H1 (cell line): ENCODE measurements around the gene DBF4B. TPM values are rescaled to one million over a fixed set of nuclear protein-coding genes. Genes with fewer than 3 reads are reported as not detected.
"Not testable (repeated sequence)": the region's sequence is repeated elsewhere in the genome, so short reads cannot be mapped to it uniquely, and the experiment has no call there.

ENCODE experiments used
- CTCF ChIA-PET: fragments of 300-600 bp; sonication (Branson Sonifier 250); formaldehyde crosslinking; loops from one replicate; lab custom pipeline; 2021; ENCODE audit not compliant: partially characterized antibody; lab: Charles Lee
- POLR2A ChIA-PET: fragments of 300-600 bp; sonication (Branson Sonifier 250); formaldehyde crosslinking; loops from one replicate; lab custom pipeline; 2021; ENCODE audit warnings: inconsistent platforms; ENCODE audit not compliant: partially characterized antibody; lab: Charles Lee
- DNase-seq, 2 experiments: peaks; one replicate each; pipeline versions ENCODE4 v3.0.0 to v3.0.0-alpha.2; 2010 to 2022; ENCODE audit warnings: low spot score in 2 of 2, low read depth in 1 of 2, mixed read lengths in 1 of 2
- FAIRE-seq: peaks from 2 replicates; lab custom pipeline; 2011; peaks lifted over from hg19 to GRCh38; lab: Jason Lieb, UNC
- H2AFZ ChIP-seq: 2 replicates; pipeline ENCODE4 v1.8.1; 2012; ENCODE audit warnings: low read length, inconsistent platforms
- H2AK5ac ChIP-seq: 2 replicates; pipeline ENCODE4 v1.6.1; 2013; ENCODE audit warnings: low read depth, low read length
- H2BK120ac ChIP-seq: replicated peaks from 2 replicates; pipeline ENCODE3; 2013; ENCODE audit warnings: low read depth, low read length, inconsistent platforms
- H2BK12ac ChIP-seq: 2 replicates; pipeline ENCODE4 v1.6.1; 2013; ENCODE audit warnings: low read depth, low read length
- H2BK15ac ChIP-seq: 2 replicates; pipeline ENCODE4 v1.6.1; 2013; ENCODE audit warnings: low read length
- H2BK20ac ChIP-seq: 2 replicates; pipeline ENCODE4 v1.6.1; 2013; ENCODE audit warnings: low read length
- H2BK5ac ChIP-seq: 2 replicates; pipeline ENCODE4 v1.6.1; 2013; ENCODE audit warnings: low read depth, low read length
- H3K14ac ChIP-seq: 2 replicates; pipeline ENCODE4 v1.6.1; 2013; ENCODE audit warnings: inconsistent platforms; ENCODE audit not compliant: insufficient read length
- H3K18ac ChIP-seq: 2 replicates; pipeline ENCODE4 v1.6.1; 2013; ENCODE audit warnings: low read length; ENCODE audit errors: extremely low read depth
- H3K23ac ChIP-seq: 2 replicates; pipeline ENCODE4 v1.6.1; 2013; ENCODE audit warnings: inconsistent platforms; ENCODE audit not compliant: insufficient read length
- H3K23me2 ChIP-seq: 2 replicates; pipeline ENCODE4 v1.6.1; 2013; ENCODE audit warnings: low read depth, low read length
- H3K27ac ChIP-seq: 2 replicates; pipeline ENCODE4 v1.6.1; 2011; ENCODE audit warnings: low read depth, low read length, inconsistent platforms
- H3K27me3 ChIP-seq, 4 experiments: replicated peaks in 1 of 4; 1 replicate in 1 of 4; 2 replicates in 3 of 4; pipeline versions ENCODE4 v1.6.1 to v1.8.1; 2011 to 2013; ENCODE audit warnings: low read length in 3 of 4, mild to moderate bottlenecking in 3 of 4, inconsistent platforms in 2 of 4, mixed read lengths in 2 of 4, moderate library complexity in 1 of 4; ENCODE audit not compliant: control insufficient read depth in 3 of 4, insufficient read depth in 3 of 4; ENCODE audit errors: extremely low read depth in 1 of 4
- H3K36me3 ChIP-seq, 4 experiments: 2 replicates each; pipeline versions ENCODE4 v1.6.1 to v1.8.1; 2011 to 2013; ENCODE audit warnings: mild to moderate bottlenecking in 4 of 4, low read length in 3 of 4, moderate library complexity in 2 of 4, control low read depth in 1 of 4, inconsistent platforms in 1 of 4; ENCODE audit not compliant: insufficient read depth in 4 of 4, control insufficient read depth in 2 of 4
- H3K4ac ChIP-seq: replicated peaks from 2 replicates; pipeline ENCODE3; 2013; ENCODE audit warnings: low read length, low read depth, mixed read lengths, inconsistent platforms; ENCODE audit not compliant: insufficient read length
- H3K4me1 ChIP-seq, 4 experiments: replicated peaks in 1 of 4; 1 replicate in 1 of 4; 2 replicates in 3 of 4; pipeline versions ENCODE4 v1.6.1 to v1.8.1; 2011 to 2013; ENCODE audit warnings: low read length in 3 of 4, inconsistent platforms in 2 of 4, mixed read lengths in 1 of 4; ENCODE audit not compliant: insufficient read depth in 4 of 4, control insufficient read depth in 3 of 4
- H3K4me2 ChIP-seq, 2 experiments: 2 replicates each; pipeline versions ENCODE4 v1.6.1 to v1.8.1; 2011 to 2013; ENCODE audit warnings: low read depth in 2 of 2, low read length in 2 of 2, control low read depth in 1 of 2, inconsistent platforms in 1 of 2, mild to moderate bottlenecking in 1 of 2; ENCODE audit not compliant: insufficient read depth in 1 of 2
- H3K4me3 ChIP-seq, 4 experiments: fragments of 200-600, 300-600 bp in 1 of 4; sonication (generic), shearing (Covaris generic), sonication (Bioruptor Twin) in 1 of 4; 2 replicates each; pipeline versions ENCODE4 v1.5.1 to v1.8.1; 2011 to 2016; ENCODE audit warnings: low read length in 4 of 4, low read depth in 3 of 4, control low read depth in 2 of 4, inconsistent platforms in 2 of 4, mild to moderate bottlenecking in 2 of 4, mixed read lengths in 1 of 4, moderate library complexity in 1 of 4; ENCODE audit not compliant: insufficient read depth in 2 of 4; ENCODE audit errors: extremely low read depth in 1 of 4
- H3K56ac ChIP-seq: replicated peaks from 2 replicates; pipeline ENCODE3; 2013; ENCODE audit warnings: low read depth, mild to moderate bottlenecking, mixed read lengths, low read length, inconsistent platforms; ENCODE audit not compliant: insufficient read length
- H3K79me1 ChIP-seq: 2 replicates; pipeline ENCODE4 v1.6.1; 2013; ENCODE audit warnings: low read depth, low read length, control low read depth
- H3K79me2 ChIP-seq, 2 experiments: 2 replicates each; pipeline versions ENCODE4 v1.6.1 to v1.8.1; 2012 to 2013; ENCODE audit warnings: low read length in 2 of 2, mild to moderate bottlenecking in 2 of 2, inconsistent platforms in 1 of 2; ENCODE audit not compliant: insufficient read depth in 2 of 2, control insufficient read depth in 1 of 2
- H3K9ac ChIP-seq, 4 experiments: replicated peaks in 1 of 4; 1 replicate in 1 of 4; 2 replicates in 3 of 4; pipeline versions ENCODE4 v1.6.1 to v1.8.1; 2011 to 2013; ENCODE audit warnings: low read depth in 3 of 4, low read length in 3 of 4, control low read depth in 2 of 4, mild to moderate bottlenecking in 2 of 4, moderate library complexity in 2 of 4, inconsistent platforms in 1 of 4; ENCODE audit errors: extremely low read depth in 1 of 4
- H3K9me3 ChIP-seq, 2 experiments: 2 replicates each; pipeline versions ENCODE4 v1.6.1 to v1.8.1; 2012 to 2013; ENCODE audit warnings: mild to moderate bottlenecking in 2 of 2, moderate library complexity in 2 of 2, control low read depth in 1 of 2, inconsistent platforms in 1 of 2, low read depth in 1 of 2, low read length in 1 of 2, mixed read lengths in 1 of 2; ENCODE audit not compliant: insufficient read depth in 2 of 2
- H4K20me1 ChIP-seq, 2 experiments: replicated peaks in 1 of 2; 2 replicates each; pipeline versions ENCODE3 to v1.8.1; 2011 to 2013; ENCODE audit warnings: inconsistent platforms in 2 of 2, low read length in 2 of 2, mild to moderate bottlenecking in 1 of 2; ENCODE audit not compliant: insufficient read depth in 2 of 2, control insufficient read depth in 1 of 2
- H4K5ac ChIP-seq: 2 replicates; pipeline ENCODE4 v1.6.1; 2013; ENCODE audit warnings: low read length, low read depth, mixed read lengths, inconsistent platforms; ENCODE audit not compliant: insufficient read length
- H4K8ac ChIP-seq: 2 replicates; pipeline ENCODE4 v1.8.0; 2013; ENCODE audit warnings: mild to moderate bottlenecking, moderate library complexity, low read length, inconsistent platforms; ENCODE audit not compliant: insufficient read depth; ENCODE audit errors: extremely low read depth
- H4K91ac ChIP-seq: replicated peaks from 2 replicates; pipeline ENCODE3; 2013; ENCODE audit warnings: low read length, mixed read lengths, inconsistent platforms; ENCODE audit not compliant: insufficient read length
- WGBS, 2 experiments: shearing (Covaris generic) in 1 of 2; methylation state at CpG; one replicate each; pipeline versions ENCODE4 v1.1.6 to v1.1.7; 2013 to 2015; ENCODE audit warnings: low lambda C conversion rate in 2 of 2, mixed read lengths in 2 of 2, inconsistent platforms in 1 of 2, low coverage in 1 of 2, missing lambda C conversion rate in 1 of 2; ENCODE audit not compliant: insufficient replicate concordance in 2 of 2, insufficient coverage in 1 of 2, insufficient read length in 1 of 2; ENCODE audit errors: extremely low coverage in 1 of 2, missing lambda C conversion rate in 1 of 2; 5-methylcytosine and 5-hydroxymethylcytosine counted together
- polyA plus RNA-seq, 7 experiments: library from polyadenylated mRNA; depleted of rRNA in 3 of 7; stranded (reverse) in 5 of 7; unstranded in 2 of 7; fragments of >200 nt in 5 of 7; fragments of 200-250 nt in 2 of 7; gene quantifications; 1 replicate in 5 of 7; 2 replicates in 1 of 7; 4 replicates in 1 of 7; pipeline versions ENCODE4 v1.2.1 to v1.2.3, GENCODE V29; 2011 to 2013; ENCODE audit warnings: missing spikeins in 2 of 7, mixed read lengths in 2 of 7
- total RNA-seq: library from RNA; stranded (reverse); fragmentation: NEBNext Ultra II Directional; extraction: Animal tissue kit (Norgen Biotek cat#: 25700); gene quantifications from 2 replicates; pipeline ENCODE4 v1.2.1, GENCODE V29; 2021

Gene DBF4B
- total and polyA plus RNA-seq, 2 of the 8 experiments (the other 6 are each of a cell fraction or from before 2014, with no cell fraction given): 20.2 to 26.9 TPM

DNA sequence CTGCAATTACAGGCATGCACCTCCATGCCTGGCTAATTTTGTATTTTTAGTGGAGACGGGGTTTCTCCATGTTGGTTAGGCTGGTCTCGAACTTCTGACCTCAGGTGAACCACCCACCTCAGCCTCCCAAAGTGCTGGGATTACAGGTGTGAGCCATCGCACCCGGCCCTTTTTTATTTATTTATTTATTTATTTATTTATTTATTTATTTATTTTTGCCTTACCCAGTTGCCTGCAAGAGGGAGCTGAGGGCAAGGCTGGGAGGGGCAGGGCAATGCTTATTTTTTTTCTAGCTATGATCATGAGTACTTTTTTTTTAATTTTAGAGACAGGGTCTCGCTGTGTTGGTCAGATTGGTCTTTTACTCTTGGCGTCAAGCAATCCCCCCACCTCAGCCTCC is 17.7 kb downstream of the DBF4B start:
- POLR2A ChIA-PET: interaction anchor here (1.7 kb wide), 1 partner anchor 10 kb away, joined by 3 read pairs; no protein-coding TSS in a partner anchor
- not testable (repeated sequence) for H3K23me2 ChIP-seq, H3K79me1 ChIP-seq, FAIRE-seq, H3K4me2 ChIP-seq, H4K91ac ChIP-seq, H2BK12ac ChIP-seq, H4K5ac ChIP-seq, H3K79me2 ChIP-seq, H4K8ac ChIP-seq, H3K4me1 ChIP-seq, H3K14ac ChIP-seq, DNase-seq, H2AK5ac ChIP-seq, H2BK15ac ChIP-seq, H3K56ac ChIP-seq, H3K4ac ChIP-seq, H3K4me3 ChIP-seq, H3K9ac ChIP-seq, H2BK120ac ChIP-seq, H3K27ac ChIP-seq, H3K18ac ChIP-seq, H4K20me1 ChIP-seq, H2BK5ac ChIP-seq, H3K27me3 ChIP-seq, H3K23ac ChIP-seq, H2AFZ ChIP-seq, H3K9me3 ChIP-seq, H2BK20ac ChIP-seq
- H3K36me3 ChIP-seq: peaks cover 10 to 25% (median 18%) of the 10 kb centered on the region in 4 experiments; a peak in 7 of 8 replicates
- CTCF ChIA-PET: interaction anchor here (0.6 to 1.5 kb wide), 7 partner anchors 9 to 1094 kb away, joined by 3 read pairs; partner anchors contain the start of gene HIGD1B
- 96% methylated on average over 6 of the region's 6 CpGs; no CpG with 5 or more reads in 1 of the 2 experiments for WGBS, 2 experiments
